HUES64 (cell line): Measurements from ENCODE around the gene RASIP1.
"Not testable (repeated sequence)": the region's sequence is repeated elsewhere in the genome, so short reads cannot be mapped to it uniquely, and the experiment has no call there.

Source experiments
- H3K27ac ChIP-seq: 2 replicates; pipeline ENCODE4 v1.7.0; 2013; ENCODE audit warnings: low read depth, low read length, inconsistent platforms
- H3K27me3 ChIP-seq: 2 replicates; pipeline ENCODE4 v1.6.1; 2013; ENCODE audit warnings: mild to moderate bottlenecking, low read length; ENCODE audit not compliant: insufficient read depth
- H3K36me3 ChIP-seq: 2 replicates; pipeline ENCODE4 v1.6.1; 2013; ENCODE audit warnings: mild to moderate bottlenecking, low read length; ENCODE audit not compliant: insufficient read depth
- H3K4me1 ChIP-seq: 2 replicates; pipeline ENCODE4 v1.6.1; 2013; ENCODE audit warnings: mild to moderate bottlenecking, low read length, moderate library complexity; ENCODE audit not compliant: insufficient read depth
- H3K4me3 ChIP-seq: 2 replicates; pipeline ENCODE4 v1.5.1; 2013; ENCODE audit warnings: mild to moderate bottlenecking, low read length, moderate library complexity
- H3K9ac ChIP-seq: 2 replicates; pipeline ENCODE4 v1.6.1; 2013; ENCODE audit warnings: mild to moderate bottlenecking, low read depth, low read length
- H3K9me3 ChIP-seq: 2 replicates; pipeline ENCODE4 v1.6.1; 2013; ENCODE audit warnings: low read depth, low read length; ENCODE audit not compliant: insufficient read depth
- WGBS: fragments of 150-250, 120-280 bp; methylation state at CpG from one replicate; pipeline ENCODE4 v1.1.7; 2013; ENCODE audit warnings: missing lambda C conversion rate; 5-methylcytosine and 5-hydroxymethylcytosine counted together

Gene RASIP1

DNA sequence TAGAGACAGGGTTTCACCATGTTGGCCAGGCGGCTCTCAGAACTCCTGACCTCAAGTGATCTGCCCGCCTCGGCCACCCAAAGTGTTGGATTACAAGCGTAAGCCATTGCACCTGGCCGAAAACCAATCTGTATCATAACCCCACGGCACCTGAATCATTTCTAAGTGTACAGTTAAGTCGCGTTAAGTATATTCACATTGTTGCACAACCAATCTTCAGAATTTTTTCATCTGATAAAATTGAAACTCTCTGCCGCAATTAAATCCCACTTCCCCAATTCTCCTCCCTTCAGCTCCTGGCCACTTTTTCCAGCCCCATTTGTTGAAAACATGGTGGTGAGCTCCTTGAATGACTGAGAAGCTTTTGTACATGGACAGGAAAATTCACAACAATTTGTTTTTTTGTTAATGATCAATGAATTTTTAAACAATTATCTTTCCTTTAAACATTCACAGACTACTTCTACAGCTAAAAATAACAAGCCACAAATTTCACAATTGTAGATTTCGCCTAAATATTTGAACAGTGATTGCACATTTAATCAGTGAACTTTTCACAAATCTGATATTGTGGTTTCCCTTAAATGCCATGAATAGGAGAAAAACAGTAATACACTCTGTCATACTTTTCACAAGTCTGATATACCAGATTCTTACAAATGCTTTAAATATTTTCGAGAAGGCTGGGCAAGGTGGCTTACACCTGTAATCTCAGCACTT lies 28.7 kb upstream of the RASIP1 start:
- Histone ChIP-seq H3K27ac (no peak overlapping the region), H3K4me1 (no peaks in the 10 kb centered on the region), H3K36me3 (no peaks in the 10 kb centered on the region), H3K27me3 (no peaks in the 10 kb centered on the region), H3K4me3 (no peak overlapping the region), H3K9me3 (no peaks in the 10 kb centered on the region), H3K9ac (no peak overlapping the region)
- 95% methylated on average over 11 of the region's 11 CpGs for WGBS

DNA sequence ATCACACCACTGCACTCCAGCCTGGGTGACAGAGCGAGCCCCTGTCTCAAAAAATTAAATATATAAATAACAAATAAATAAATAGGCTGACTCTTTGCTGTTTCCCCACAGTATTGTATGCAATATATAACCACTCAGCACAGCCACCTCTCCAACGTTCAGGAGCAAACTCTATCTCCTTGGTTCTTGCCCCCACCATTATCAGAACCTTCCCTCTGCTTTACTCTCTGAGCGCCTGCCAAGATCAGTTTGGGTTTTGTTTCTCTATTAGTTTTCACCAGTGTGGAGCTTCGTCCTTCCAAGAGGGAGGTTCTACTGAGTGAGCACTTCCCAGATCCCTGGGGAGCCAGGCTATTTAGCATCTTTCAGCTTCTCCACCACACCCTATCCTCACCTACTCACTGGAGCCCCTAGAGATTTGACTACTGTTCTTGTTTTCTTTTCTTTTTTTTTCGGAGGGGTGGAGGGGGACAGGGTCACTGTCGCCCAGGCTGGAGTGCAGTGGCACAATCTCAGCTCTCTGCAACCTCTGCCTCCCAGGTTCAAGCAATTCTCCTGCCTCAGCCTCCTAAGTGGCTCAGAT lies 27.9 kb upstream of the RASIP1 start:
- not testable (repeated sequence) for H3K9me3 ChIP-seq, H3K4me1 ChIP-seq, H3K4me3 ChIP-seq, H3K27ac ChIP-seq, H3K9ac ChIP-seq, H3K36me3 ChIP-seq, H3K27me3 ChIP-seq
- whole genome bisulfite sequencing: 47% methylated on average over 4 of the region's 6 CpGs

DNA sequence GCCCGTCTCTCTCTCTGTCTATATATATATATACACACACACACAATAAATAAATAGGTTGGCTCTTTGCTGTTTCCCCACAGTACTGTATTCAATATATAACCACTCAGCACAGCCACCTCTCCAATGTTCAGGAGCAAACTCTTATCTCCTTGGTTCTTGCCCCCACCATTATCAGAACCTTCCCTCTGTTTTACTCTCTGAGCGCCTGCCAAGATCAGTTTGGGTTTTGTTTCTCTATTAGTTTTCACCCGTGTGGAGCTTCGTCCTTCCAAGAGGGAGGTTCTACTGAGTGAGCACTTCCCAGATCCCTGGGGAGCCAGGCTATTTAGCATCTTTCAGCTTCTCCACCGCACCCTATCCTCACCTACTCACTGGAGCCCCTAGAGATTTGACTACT lies 25.4 kb upstream of the RASIP1 start:
- H3K9ac ChIP-seq, H3K27me3 ChIP-seq, H3K27ac ChIP-seq, H3K36me3 ChIP-seq, H3K4me3 ChIP-seq, H3K4me1 ChIP-seq, H3K9me3 ChIP-seq: not testable (repeated sequence)
- WGBS: 60% methylated on average over 3 of the region's 5 CpGs

- H3K4me1 ChIP-seq: 0 out of 2 replicates have a peak, but pooled peaks cover 4% of the 10 kb centered on the region
- 88% methylated on average over 16 of the region's 16 CpGs for WGBS
- no peak overlapping the region for H3K9ac ChIP-seq
- H3K36me3 ChIP-seq: no peaks in the 10 kb centered on the region
- no peak overlapping the region for H3K4me3 ChIP-seq
- H3K27ac ChIP-seq: no peak overlapping the region
- H3K27me3 ChIP-seq: no peaks in the 10 kb centered on the region
- H3K9me3 ChIP-seq: no peaks in the 10 kb centered on the region
Observed at GRCh38 chr19:48760504-48761205, 20.2 kb upstream of the RASIP1 start.

DNA sequence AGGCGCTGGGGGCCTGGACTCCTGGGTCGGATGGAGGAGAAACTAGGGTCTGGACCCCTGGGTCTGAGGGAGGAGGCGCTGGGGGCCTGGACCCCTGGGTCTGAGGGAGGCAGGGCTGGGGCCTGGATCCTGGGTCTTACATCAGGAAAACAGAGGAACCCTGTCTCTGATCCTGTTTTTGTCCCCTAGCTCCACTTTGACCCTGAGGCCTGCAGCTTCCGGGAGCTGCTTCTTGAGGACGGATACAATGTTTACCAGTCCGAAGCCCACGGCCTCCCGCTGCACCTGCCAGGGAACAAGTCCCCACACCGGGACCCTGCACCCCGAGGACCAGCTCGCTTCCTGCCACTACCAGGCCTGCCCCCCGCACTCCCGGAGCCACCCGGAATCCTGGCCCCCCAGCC lies 17.3 kb upstream of the RASIP1 start:
- WGBS: 94% methylated on average over 14 of the region's 14 CpGs
- no peak overlapping the region for H3K9ac ChIP-seq
- H3K36me3 ChIP-seq: no peaks in the 10 kb centered on the region
- H3K4me3 ChIP-seq: no peak overlapping the region
- peaks cover 7% of the 10 kb centered on the region; the same call in 1 of the 2 replicates for H3K4me1 ChIP-seq
- H3K27me3 ChIP-seq: peaks cover 6% of the 10 kb centered on the region; the same call in 1 of the 2 replicates
- no peaks in the 10 kb centered on the region for H3K9me3 ChIP-seq
- no peak overlapping the region for H3K27ac ChIP-seq

GRCh38 chr19:48757089-48757675 lies 16.8 kb upstream of the RASIP1 start:
- H3K4me1 ChIP-seq: peaks cover 7% of the 10 kb centered on the region; the same call in 1 of the 2 replicates
- no peak overlapping the region for H3K4me3 ChIP-seq
- H3K36me3 ChIP-seq: no peaks in the 10 kb centered on the region
- H3K27ac ChIP-seq: no peak overlapping the region
- H3K9me3 ChIP-seq: no peaks in the 10 kb centered on the region
- WGBS: 90% methylated on average over 12 of the region's 12 CpGs
- H3K27me3 ChIP-seq: peaks cover 6% of the 10 kb centered on the region; the same call in 1 of the 2 replicates
- no peak overlapping the region for H3K9ac ChIP-seq

- no peaks in the 10 kb centered on the region for H3K36me3 ChIP-seq
- no peak overlapping the region for H3K4me3 ChIP-seq
- no peak overlapping the region for H3K9ac ChIP-seq
- peaks cover 6% of the 10 kb centered on the region; the same call in 1 of the 2 replicates for H3K27me3 ChIP-seq
- 88% methylated on average over 9 of the region's 9 CpGs for WGBS
- H3K9me3 ChIP-seq: no peaks in the 10 kb centered on the region
- peaks cover 7% of the 10 kb centered on the region; the same call in 1 of the 2 replicates for H3K4me1 ChIP-seq
- no peak overlapping the region for H3K27ac ChIP-seq
Observed at GRCh38 chr19:48756686-48757085, 16.3 kb upstream of the RASIP1 start.

DNA sequence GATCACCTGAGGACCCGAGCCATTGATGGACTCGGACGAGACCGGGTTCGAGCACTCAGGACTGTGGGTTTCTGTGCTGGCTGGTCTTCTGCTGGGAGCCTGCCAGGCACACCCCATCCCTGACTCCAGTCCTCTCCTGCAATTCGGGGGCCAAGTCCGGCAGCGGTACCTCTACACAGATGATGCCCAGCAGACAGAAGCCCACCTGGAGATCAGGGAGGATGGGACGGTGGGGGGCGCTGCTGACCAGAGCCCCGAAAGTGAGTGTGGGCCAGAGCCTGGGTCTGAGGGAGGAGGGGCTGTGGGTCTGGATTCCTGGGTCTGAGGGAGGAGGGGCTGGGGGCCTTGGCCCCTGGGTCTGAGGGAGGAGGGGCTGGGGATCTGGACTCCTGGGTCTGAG lies 15.8 kb upstream of the RASIP1 start:
- Histone ChIP-seq H3K4me1 (peaks cover 7% of the 10 kb centered on the region; the same call in 1 of the 2 replicates), H3K9ac (no peak overlapping the region)

DNA sequence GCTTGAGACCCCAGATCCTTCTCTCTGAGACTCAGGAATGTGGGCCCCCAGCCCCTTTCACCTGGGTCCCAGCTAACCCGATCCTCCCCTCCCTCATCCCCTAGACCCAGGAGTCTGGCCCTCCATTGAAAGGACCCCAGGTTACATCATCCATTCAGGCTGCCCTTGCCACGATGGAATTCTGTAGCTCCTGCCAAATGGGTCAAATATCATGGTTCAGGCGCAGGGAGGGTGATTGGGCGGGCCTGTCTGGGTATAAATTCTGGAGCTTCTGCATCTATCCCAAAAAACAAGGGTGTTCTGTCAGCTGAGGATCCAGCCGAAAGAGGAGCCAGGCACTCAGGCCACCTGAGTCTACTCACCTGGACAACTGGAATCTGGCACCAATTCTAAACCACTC lies 15.4 kb upstream of the RASIP1 start:
- Histone ChIP-seq H3K4me3 (no peak overlapping the region), H3K27ac (no peak overlapping the region), H3K27me3 (peaks cover 6% of the 10 kb centered on the region; the same call in 1 of the 2 replicates), H3K4me1 (peaks cover 7% of the 10 kb centered on the region; the same call in 1 of the 2 replicates), H3K9me3 (no peaks in the 10 kb centered on the region), H3K9ac (no peak overlapping the region), H3K36me3 (peaks cover 1% of the 10 kb centered on the region; the same call in 1 of the 2 replicates)
- 90% methylated on average over 5 of the region's 5 CpGs for WGBS

More for the DNA sequence above, 15.8 kb upstream of the RASIP1 start:
- H3K9me3 ChIP-seq: no peaks in the 10 kb centered on the region
- WGBS: 93% methylated on average over 11 of the region's 11 CpGs
- H3K27ac ChIP-seq: no peak overlapping the region
- peaks cover 6% of the 10 kb centered on the region; the same call in 1 of the 2 replicates for H3K27me3 ChIP-seq
- no peaks in the 10 kb centered on the region for H3K36me3 ChIP-seq
- H3K4me3 ChIP-seq: no peak overlapping the region

- Histone ChIP-seq H3K27ac (no peak within 1 kb of the TSS), H3K36me3 (peaks cover 7% of the 10 kb centered on the region), H3K4me3 (no peak within 1 kb of the TSS), H3K9ac (no peak within 1 kb of the TSS), H3K4me1 (peaks cover 7% of the 10 kb centered on the region; the same call in 1 of the 2 replicates), H3K27me3 (peaks cover 6% of the 10 kb centered on the region; the same call in 1 of the 2 replicates), H3K9me3 (no peaks in the 10 kb centered on the region)
- WGBS: 84% methylated on average over 4 of the region's 4 CpGs
Observed at GRCh38 chr19:48755084-48755641, 14.8 kb upstream of the RASIP1 start, which contains the start of gene FGF21. TSS of gene FGF21 (plus strand) at chr19:48755524. CDS start at chr19:48756237, 713 bp downstream.
